Neuronal stem cell (in vitro differentiated cells): ENCODE measurements around the gene POM121. TPM values are rescaled to one million over a fixed set of nuclear protein-coding genes. Genes with fewer than 3 reads are reported as not detected.
"Not testable (repeated sequence)": the region's sequence is repeated elsewhere in the genome, so short reads cannot be mapped to it uniquely, and the experiment has no call there.

Experiments used
- DNase-seq: peaks from one replicate; pipeline ENCODE4 v3.0.0-alpha.2; 2013; ENCODE audit warnings: low spot score
- H2AFZ ChIP-seq: one replicate; pipeline ENCODE4 v1.6.1; 2013; ENCODE audit warnings: mild to moderate bottlenecking, low read length, inconsistent platforms
- H2AK5ac ChIP-seq: 2 replicates; pipeline ENCODE4 v1.6.1; 2013; ENCODE audit warnings: low read depth, mild to moderate bottlenecking, inconsistent platforms, low read length, moderate library complexity, mixed read lengths
- H2BK120ac ChIP-seq: 2 replicates; pipeline ENCODE4 v1.6.1; 2013; ENCODE audit warnings: low read depth, mild to moderate bottlenecking, inconsistent platforms, low read length, moderate library complexity, mixed read lengths
- H2BK12ac ChIP-seq: one replicate; pipeline ENCODE4 v1.6.1; 2013; ENCODE audit warnings: low read length, inconsistent platforms
- H2BK15ac ChIP-seq: 2 replicates; pipeline ENCODE4 v1.6.1; 2013; ENCODE audit warnings: mild to moderate bottlenecking, low read length, inconsistent platforms, mixed read lengths
- H2BK5ac ChIP-seq: one replicate; pipeline ENCODE4 v1.6.1; 2013; ENCODE audit warnings: inconsistent platforms, mild to moderate bottlenecking, low read length, moderate library complexity
- H3K14ac ChIP-seq: one replicate; pipeline ENCODE4 v1.6.1; 2013; ENCODE audit warnings: low read length, inconsistent platforms
- H3K18ac ChIP-seq: 2 replicates; pipeline ENCODE4 v1.6.1; 2013; ENCODE audit warnings: low read length, inconsistent platforms
- H3K23ac ChIP-seq: 2 replicates; pipeline ENCODE4 v1.6.1; 2013; ENCODE audit warnings: low read depth, mild to moderate bottlenecking, mixed read lengths, low read length, inconsistent platforms; ENCODE audit not compliant: poor library complexity
- H3K27ac ChIP-seq: replicated peaks from 3 replicates; pipeline ENCODE4 v1.5.1; 2013; ENCODE audit warnings: low read length, inconsistent platforms
- H3K27me3 ChIP-seq, 3 experiments: 2 replicates each; pipeline ENCODE4 v1.6.1; 2013; ENCODE audit warnings: low read length in 3 of 3, mild to moderate bottlenecking in 2 of 3, inconsistent platforms in 1 of 3, low read depth in 1 of 3, mixed read lengths in 1 of 3, moderate library complexity in 1 of 3; ENCODE audit not compliant: control insufficient read depth in 3 of 3, insufficient read depth in 3 of 3
- H3K36me3 ChIP-seq, 2 donors: replicated peaks in 1 of 2; 2 replicates each; pipeline ENCODE4 v1.6.1; 2013; ENCODE audit warnings: low read length in 2 of 2; ENCODE audit not compliant: control insufficient read depth in 2 of 2, insufficient read depth in 2 of 2
- H3K4ac ChIP-seq: 2 replicates; pipeline ENCODE4 v1.6.1; 2013; ENCODE audit warnings: inconsistent platforms, mild to moderate bottlenecking, low read length, moderate library complexity
- H3K4me1 ChIP-seq, 2 donors: 1 replicate in 1 of 2; 2 replicates in 1 of 2; pipeline ENCODE4 v1.6.1; 2013; ENCODE audit warnings: low read length in 2 of 2, low read depth in 1 of 2; ENCODE audit not compliant: control insufficient read depth in 2 of 2, insufficient read depth in 1 of 2
- H3K4me2 ChIP-seq: one replicate; pipeline ENCODE4 v1.6.1; 2013; ENCODE audit warnings: mild to moderate bottlenecking, low read length, inconsistent platforms; ENCODE audit not compliant: insufficient read depth, poor library complexity, severe bottlenecking
- H3K4me3 ChIP-seq, 2 donors: 2 replicates each; pipeline ENCODE4 v1.5.1; 2013; ENCODE audit warnings: low read length in 2 of 2, mild to moderate bottlenecking in 2 of 2, inconsistent platforms in 1 of 2, moderate library complexity in 1 of 2
- H3K79me1 ChIP-seq: one replicate; pipeline ENCODE4 v1.6.1; 2013; ENCODE audit warnings: low read depth, mild to moderate bottlenecking, inconsistent platforms, low read length, moderate library complexity
- H3K9ac ChIP-seq: one replicate; pipeline ENCODE4 v1.6.1; 2013; ENCODE audit warnings: mild to moderate bottlenecking, low read depth, low read length, inconsistent platforms; ENCODE audit not compliant: poor library complexity
- H3K9me3 ChIP-seq, 2 donors: replicated peaks in 1 of 2; 2 replicates each; pipeline versions ENCODE3 to v1.6.1; 2013; ENCODE audit warnings: low read length in 2 of 2, mild to moderate bottlenecking in 2 of 2, inconsistent platforms in 1 of 2, low read depth in 1 of 2, mixed read lengths in 1 of 2, moderate library complexity in 1 of 2; ENCODE audit not compliant: control insufficient read depth in 2 of 2, insufficient read depth in 1 of 2
- H4K8ac ChIP-seq: one replicate; pipeline ENCODE4 v1.6.1; 2013; ENCODE audit warnings: low read depth, mild to moderate bottlenecking, inconsistent platforms, low read length, moderate library complexity
- H4K91ac ChIP-seq: one replicate; pipeline ENCODE4 v1.6.1; 2013; ENCODE audit warnings: low read length, low read depth, mild to moderate bottlenecking, inconsistent platforms; ENCODE audit not compliant: poor library complexity
- WGBS, 2 donors: extraction: QIAGEN DNeasy Blood & Tissue Kit; methylation state at CpG; one replicate each; pipeline ENCODE4 v1.1.7; 2013; ENCODE audit warnings: missing lambda C conversion rate in 2 of 2, mixed read lengths in 1 of 2; ENCODE audit not compliant: insufficient read length in 2 of 2, insufficient replicate concordance in 1 of 2; ENCODE audit errors: extremely low coverage in 2 of 2; 5-methylcytosine and 5-hydroxymethylcytosine counted together
- small RNA-seq: library from polyadenylated mRNA; stranded (forward); fragments of <200 nt; extraction: miRNeasy Mini kit (QIAGEN cat#:217004); gene quantifications from one replicate; pipeline ENCODE3, GENCODE V24; 2013; ENCODE audit not compliant: insufficient read depth

The POM121 gene

GRCh38 chr7:72995484-72995883 lies 70.6 kb downstream of the POM121 start:
- not testable (repeated sequence) for H2BK12ac ChIP-seq, H3K4me1 ChIP-seq, H3K9ac ChIP-seq, H3K4me3 ChIP-seq, H3K4ac ChIP-seq, H2BK120ac ChIP-seq, H2BK5ac ChIP-seq, H2AK5ac ChIP-seq, H2AFZ ChIP-seq, DNase-seq, H2BK15ac ChIP-seq, H3K14ac ChIP-seq, H3K23ac ChIP-seq, H4K91ac ChIP-seq, H3K27me3 ChIP-seq, H3K79me1 ChIP-seq, H3K9me3 ChIP-seq, H3K36me3 ChIP-seq, H3K18ac ChIP-seq, H3K27ac ChIP-seq, H3K4me2 ChIP-seq, H4K8ac ChIP-seq
- WGBS, 2 donors, result no CpG with 5 or more reads among the region's 8 CpGs

DNA sequence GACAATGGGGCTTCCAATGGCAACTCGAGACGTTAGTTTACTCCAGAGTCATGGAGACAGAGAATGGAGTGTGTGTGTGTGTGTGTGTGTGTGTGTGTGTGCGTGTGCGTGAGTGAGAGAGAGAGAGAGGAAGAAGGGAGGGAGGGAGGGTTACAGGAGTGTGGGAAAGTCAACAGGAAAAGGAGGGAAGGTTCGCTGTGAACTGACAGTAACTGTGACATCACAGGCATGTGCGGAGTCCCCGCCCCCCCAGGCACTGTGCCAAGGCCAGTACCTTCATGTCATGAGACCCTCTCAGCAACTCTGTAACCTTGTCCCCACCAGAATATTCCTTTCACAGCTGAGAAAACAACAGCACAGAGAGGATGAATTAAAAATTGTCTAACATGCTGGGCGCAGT lies 72.6 kb downstream of the POM121 start:
- H3K4me2 ChIP-seq, H3K14ac ChIP-seq, H3K4me1 ChIP-seq, H3K27me3 ChIP-seq, H3K9me3 ChIP-seq, H3K27ac ChIP-seq, H3K9ac ChIP-seq, H3K23ac ChIP-seq, H4K91ac ChIP-seq, H3K4me3 ChIP-seq, H2AFZ ChIP-seq, H3K18ac ChIP-seq, H2AK5ac ChIP-seq, H2BK120ac ChIP-seq, H3K4ac ChIP-seq, H4K8ac ChIP-seq, H3K79me1 ChIP-seq, H2BK15ac ChIP-seq, H2BK5ac ChIP-seq, H2BK12ac ChIP-seq, H3K36me3 ChIP-seq, DNase-seq: not testable (repeated sequence)
- WGBS, 2 donors, result no CpG with 5 or more reads among the region's 8 CpGs

DNA sequence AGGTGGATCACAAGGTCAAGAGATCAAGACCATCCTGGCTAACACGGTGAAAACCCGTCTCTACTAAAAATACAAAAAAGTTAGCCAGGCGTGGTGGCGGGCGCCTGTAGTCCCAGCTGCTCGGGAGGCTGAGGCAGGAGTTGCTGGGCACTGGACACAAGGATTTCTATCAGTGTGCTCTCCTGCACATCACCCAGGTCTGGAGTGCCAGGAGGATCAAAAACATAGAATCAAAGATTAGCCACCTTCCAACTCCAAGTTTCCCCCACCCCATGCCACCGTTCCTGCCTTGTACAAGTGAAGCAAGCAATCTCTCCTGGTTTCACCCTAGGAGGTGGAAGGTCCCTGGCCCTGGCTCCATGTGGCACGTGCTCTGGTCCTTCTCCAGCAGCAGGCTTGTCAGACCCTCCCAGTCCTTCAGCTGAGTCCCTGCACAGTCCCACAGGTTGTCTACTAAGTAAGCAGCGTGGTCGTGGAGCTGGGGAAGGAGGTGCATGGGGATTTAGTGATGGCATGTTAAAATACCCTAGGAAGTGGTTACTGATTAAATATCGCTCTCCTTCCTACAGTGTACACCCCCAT lies 73.1 kb downstream of the POM121 start:
- not testable (repeated sequence) for H3K4me1 ChIP-seq, H3K36me3 ChIP-seq, H3K27me3 ChIP-seq, H3K4me2 ChIP-seq, H2BK12ac ChIP-seq, H2AK5ac ChIP-seq, H3K9ac ChIP-seq, H2BK120ac ChIP-seq, H3K4me3 ChIP-seq, H2BK5ac ChIP-seq, H3K27ac ChIP-seq, H3K79me1 ChIP-seq, H3K9me3 ChIP-seq, H2BK15ac ChIP-seq, H3K4ac ChIP-seq, H3K18ac ChIP-seq, H4K8ac ChIP-seq, H3K23ac ChIP-seq, H3K14ac ChIP-seq, DNase-seq, H2AFZ ChIP-seq, H4K91ac ChIP-seq
- no CpG with 5 or more reads among the region's 11 CpGs for WGBS, 2 donors

Small RNA genes lying within 50 kb of the gene (small RNA-seq; reads per million reads assigned to genes)
- gene RF00019, result not detected
